GM20000 (cell line): ENCODE results near the gene TRAF3.

Experiments used
- DNase-seq: peaks from one replicate; pipeline ENCODE4 v3.0.0; 2012; ENCODE audit warnings: low spot score
- CTCF ChIP-seq: IDR thresholded peaks from 2 replicates; pipeline ENCODE4 v1.5.1; 2012; ENCODE audit warnings: mild to moderate bottlenecking, control low read depth; ENCODE audit errors: extremely low read depth, missing control alignments

The TRAF3 gene

GRCh38 chr14:102811254-102811963 lies 34.2 kb downstream of the TRAF3 start:
- DNase-seq, result no peak

GRCh38 chr14:102811971-102812370 lies 34.7 kb downstream of the TRAF3 start:
- no peak for TF ChIP-seq CTCF
- DNase-seq, result no peak

More at GRCh38 chr14:102811254-102811963, 34.2 kb downstream of the TRAF3 start:
- no peak for TF ChIP-seq CTCF

- no peak for DNase-seq
- TF ChIP-seq CTCF, result no peak
Measured at GRCh38 chr14:102813691-102814090, 36.4 kb downstream of the TRAF3 start.

GRCh38 chr14:102817318-102817717 lies 40.1 kb downstream of the TRAF3 start:
- DNase-seq, result no peak
- TF ChIP-seq CTCF, result no peak

GRCh38 chr14:102817942-102818940 lies 41.0 kb downstream of the TRAF3 start:
- no peak for DNase-seq
- no peak for TF ChIP-seq CTCF

- peak; percentile 68 for DNase-seq
- no peak for TF ChIP-seq CTCF
Measured at GRCh38 chr14:102819176-102819628, 42.0 kb downstream of the TRAF3 start.
